Uterus (tissue), 2 donors: ENCODE data around the gene LAT.

Experiments
- CTCF ChIP-seq, 4 experiments: fragments of 200-600 bp in 2 of 4; fragments of 450-650 bp in 2 of 4; sonication (generic) in 2 of 4; IDR thresholded peaks; one replicate each; pipeline ENCODE4 v1.5.1; 2016 to 2019; ENCODE audit warnings: antibody characterized with exemption in 4 of 4, mild to moderate bottlenecking in 2 of 4, moderate library complexity in 1 of 4
- POLR2A ChIP-seq, 2 donors: fragments of 450-650 bp; IDR thresholded peaks; one replicate each; pipeline ENCODE4 v1.6.1; 2016; ENCODE audit warnings: antibody characterized with exemption in 2 of 2, mild to moderate bottlenecking in 1 of 2, moderate library complexity in 1 of 2

- no peak for TF ChIP-seq POLR2A (IDR thresholded peaks at IDR 0.05)
- no peak for TF ChIP-seq CTCF (IDR thresholded peaks at IDR 0.05)
These were observed 1.6 kb downstream of the LAT start for GRCh38 chr16:28986492-28986891.
